Stimulated activated CD8-positive, alpha-beta memory T cell treated with anti-CD3 and anti-CD28 coated beads, Interleukin-4, amount 100 ng/mL, for 48 hours (primary cell): ENCODE results near the gene NAT8.
"Not testable (repeated sequence)": the region's sequence is repeated elsewhere in the genome, so short reads cannot be mapped to it uniquely, and the experiment has no call there.

Experiments used
- DNase-seq: peaks from one replicate; pipeline ENCODE4 v3.0.0-alpha.2; 2020

NAT8 gene

GRCh38 chr2:73630662-73631266 is 11.5 kb downstream of the NAT8 start:
- not testable (repeated sequence) for DNase-seq

GRCh38 chr2:73628493-73628892 is 13.7 kb downstream of the NAT8 start:
- DNase-seq, result not testable (repeated sequence)

DNA sequence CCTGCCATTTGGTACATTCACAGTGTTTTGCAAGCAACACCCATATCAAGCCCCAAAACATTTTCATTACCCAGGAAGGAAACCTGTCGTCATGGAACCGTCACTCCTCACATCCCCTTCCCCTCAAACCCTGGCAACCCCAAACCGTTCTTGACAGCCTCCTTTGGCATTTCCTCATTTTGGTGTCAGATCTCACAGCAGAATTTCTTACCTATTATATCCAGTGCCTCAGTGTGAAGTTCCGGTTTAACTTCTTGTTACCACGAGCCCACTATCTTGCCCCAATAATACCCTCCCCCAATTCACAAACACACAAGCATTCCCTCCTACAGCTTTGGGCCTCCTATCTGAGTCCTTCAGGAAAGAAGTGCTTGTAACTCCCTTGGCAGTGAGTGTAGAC is 16.0 kb downstream of the NAT8 start:
- DNase-seq, result not testable (repeated sequence)

DNA sequence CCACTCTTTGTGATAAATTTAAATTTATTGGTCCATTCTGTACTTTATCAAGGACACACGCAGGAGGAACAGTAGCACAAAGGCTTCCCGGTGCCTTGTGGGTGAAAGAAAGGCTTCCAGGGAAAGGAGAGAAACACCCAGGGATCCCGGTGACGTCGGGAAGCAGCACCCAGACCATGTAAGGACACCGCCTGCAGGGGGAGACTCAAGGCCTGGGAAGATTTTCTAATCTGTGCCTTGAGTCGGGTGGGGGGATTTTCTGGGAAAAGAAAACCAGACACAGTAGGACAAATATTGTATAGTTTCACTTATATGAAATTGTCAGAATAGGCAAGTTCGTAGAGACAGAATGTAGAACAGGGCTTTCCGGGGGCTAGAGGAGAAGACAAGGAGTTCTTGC is 17.6 kb downstream of the NAT8 start:
- not testable (repeated sequence) for DNase-seq

- DNase-seq, result not testable (repeated sequence)
Observed at GRCh38 chr2:73624036-73624435, 18.2 kb downstream of the NAT8 start.

GRCh38 chr2:73619925-73620324 is 22.3 kb downstream of the NAT8 start:
- DNase-seq, result not testable (repeated sequence)

GRCh38 chr2:73614997-73615396 is 27.2 kb downstream of the NAT8 start:
- DNase-seq, result no peak

GRCh38 chr2:73614105-73614504 is 28.1 kb downstream of the NAT8 start:
- DNase-seq, result no peak

- no peak for DNase-seq
Observed at GRCh38 chr2:73611867-73612266, 30.4 kb downstream of the NAT8 start.

GRCh38 chr2:73611193-73611592 is 31.0 kb downstream of the NAT8 start:
- DNase-seq, result no peak

- DNase-seq, result no peak
Observed at GRCh38 chr2:73610111-73610510, 32.1 kb downstream of the NAT8 start.

DNA sequence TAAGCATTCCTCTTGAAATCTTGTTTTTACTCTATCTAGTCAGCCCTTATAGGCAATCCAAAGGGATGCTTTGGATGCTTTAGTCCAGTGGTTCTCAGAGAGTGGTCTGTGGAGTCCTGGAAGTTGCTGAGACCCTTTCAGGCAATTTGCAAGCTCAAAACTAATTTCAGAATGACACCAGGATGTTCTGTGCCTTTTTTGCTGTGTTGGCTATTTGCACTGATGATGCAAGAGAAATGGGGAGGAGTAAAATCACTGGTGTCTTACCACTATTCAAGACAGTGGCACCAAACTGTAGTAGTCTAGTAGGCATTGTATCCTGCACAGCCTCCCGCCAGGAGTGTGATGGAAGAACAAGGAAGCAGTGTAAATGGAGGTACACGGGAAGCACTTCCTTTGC is 37.6 kb downstream of the NAT8 start:
- DNase-seq, result not testable (repeated sequence)

GRCh38 chr2:73603099-73603588 is 39.1 kb downstream of the NAT8 start:
- not testable (repeated sequence) for DNase-seq

DNA sequence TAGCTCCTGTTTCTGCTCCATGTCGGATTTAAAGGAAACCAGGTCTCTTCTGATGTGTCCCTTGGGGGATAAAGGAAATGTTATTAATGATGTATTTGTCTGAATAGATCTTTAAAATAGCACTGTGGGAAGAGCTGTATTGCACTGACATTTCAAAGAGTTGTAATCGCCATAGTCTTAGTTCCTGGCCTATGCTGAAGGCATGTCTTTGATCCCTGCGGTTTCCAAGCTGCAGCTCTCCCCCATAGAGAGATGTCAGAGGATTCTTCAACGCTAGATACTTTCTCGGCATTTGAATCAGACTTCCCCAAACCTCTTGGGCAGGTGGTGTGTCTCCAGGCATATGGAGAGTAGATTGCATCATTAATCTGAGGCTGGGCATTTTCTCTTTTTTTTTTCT is 40.4 kb downstream of the NAT8 start:
- no peak for DNase-seq

- DNase-seq, result no peak
Observed at GRCh38 chr2:73594251-73594650, 48.0 kb downstream of the NAT8 start.

- no peak for DNase-seq
Observed at GRCh38 chr2:73593680-73594079, 48.5 kb downstream of the NAT8 start.
